GM19397 (cell line): ENCODE results near the gene MYF6.

ENCODE experiments used
- ATAC-seq: cut with Tn5 transposase; IDR thresholded peaks from one replicate; pipeline ENCODE4 v1.9.1; 2021; ENCODE audit warnings: mild to moderate bottlenecking, moderate library complexity; ENCODE audit not compliant: unreplicated experiment

The MYF6 gene

GRCh38 chr12:80702889-80703805, 4.3 kb upstream of the MYF6 start:
- ATAC-seq, result peak; percentile 70

GRCh38 chr12:80704420-80704819, 3.0 kb upstream of the MYF6 start:
- ATAC-seq, result no peak

- ATAC-seq, result no peak
Observed at GRCh38 chr12:80707830-80708258, 410 bp downstream of the MYF6 start.

GRCh38 chr12:80708259-80708974, 983 bp downstream of the MYF6 start:
- no peak for ATAC-seq

GRCh38 chr12:80708975-80709328, 1.5 kb downstream of the MYF6 start:
- ATAC-seq, result no peak

- peak; percentile 54 for ATAC-seq
Observed at GRCh38 chr12:80709811-80710726, 2.6 kb downstream of the MYF6 start.

- peak; percentile 14 for ATAC-seq
Observed at GRCh38 chr12:80710727-80711449, 3.5 kb downstream of the MYF6 start.

GRCh38 chr12:80711866-80712265, 4.4 kb downstream of the MYF6 start:
- no peak for ATAC-seq

GRCh38 chr12:80712866-80713265, 5.4 kb downstream of the MYF6 start:
- ATAC-seq, result no peak

GRCh38 chr12:80713419-80713818, 6.0 kb downstream of the MYF6 start:
- no peak for ATAC-seq

GRCh38 chr12:80714055-80714454, 6.6 kb downstream of the MYF6 start:
- ATAC-seq, result no peak

GRCh38 chr12:80714846-80715245, 7.4 kb downstream of the MYF6 start:
- ATAC-seq, result no peak

- ATAC-seq, result no peak
Observed at GRCh38 chr12:80715713-80716249, 8.3 kb downstream of the MYF6 start.

GRCh38 chr12:80716696-80717469, 9.4 kb downstream of the MYF6 start, which contains the start of gene MYF5:
TSS of gene MYF5 (plus strand) at chr12:80716912. CDS start at chr12:80717064, 152 bp downstream.
- ATAC-seq, result no peak

GRCh38 chr12:80717856-80718255, 10.4 kb downstream of the MYF6 start:
- ATAC-seq, result no peak

GRCh38 chr12:80720516-80720915, 13.1 kb downstream of the MYF6 start:
- ATAC-seq, result no peak

GRCh38 chr12:80721326-80721725, 13.9 kb downstream of the MYF6 start:
- ATAC-seq, result no peak

GRCh38 chr12:80745851-80746505, 38.5 kb downstream of the MYF6 start:
- no peak for ATAC-seq

- no peak for ATAC-seq
Observed at GRCh38 chr12:80747800-80748199, 40.4 kb downstream of the MYF6 start.
